ENCODE results near the gene DHX57.

DNA sequence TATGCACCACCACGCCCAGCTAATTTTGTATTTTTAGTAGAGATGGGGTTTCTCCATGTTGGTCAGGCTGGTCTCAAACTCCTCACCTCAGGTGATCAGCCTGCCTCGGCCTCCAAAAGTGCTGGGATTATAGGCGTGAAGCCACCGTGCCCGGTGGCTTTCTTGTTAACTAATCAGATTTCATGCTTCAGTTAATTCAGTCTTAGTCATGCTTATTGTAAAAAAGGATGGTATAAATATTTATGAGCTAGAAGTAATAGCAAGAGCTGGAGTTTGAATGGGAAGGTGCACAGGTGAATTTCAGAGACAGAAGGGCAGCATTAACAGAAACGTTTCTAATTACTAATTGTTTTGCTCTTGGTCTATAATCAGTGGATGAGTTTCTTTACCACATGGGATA lies 87.4 kb downstream of the DHX57 start:
- TF ChIP-seq TAF1 (IDR thresholded peaks at IDR 0.05; ENCODE audit: borderline replicate concordance, low read depth, low read length) = no peak
- no peak for TF ChIP-seq POLR2A (IDR thresholded peaks at IDR 0.05; ENCODE audit: low read depth, low read length)
